ENCODE measurements around the gene WAS.
"Not testable (repeated sequence)": the region's sequence is repeated elsewhere in the genome, so short reads cannot be mapped to it uniquely, and the experiment has no call there.

Gene WAS

GRCh38 chrX:48683411-48683982 lies at the start of gene WAS:
Gene WAS (plus strand): TSS chrX:48683799. CDS start chrX:48683854, 55 bp downstream.
- no peak for DNase-seq (ENCODE audit: low read depth)

- no peak for DNase-seq (ENCODE audit: low read depth)
Observed at GRCh38 chrX:48636301-48636700, 47.3 kb upstream of the WAS start.

- no peak for DNase-seq (ENCODE audit: low read depth)
Observed at GRCh38 chrX:48636776-48637175, 46.8 kb upstream of the WAS start.

- no peak for DNase-seq (ENCODE audit: low read depth)
Observed at GRCh38 chrX:48645669-48646068, 37.9 kb upstream of the WAS start.

GRCh38 chrX:48648336-48648751 lies 35.3 kb upstream of the WAS start:
- no peak for DNase-seq (ENCODE audit: low read depth)

GRCh38 chrX:48649102-48649501 lies 34.5 kb upstream of the WAS start:
- no peak for DNase-seq (ENCODE audit: low read depth)

- not testable (repeated sequence) for DNase-seq (ENCODE audit: low read depth)
Observed at GRCh38 chrX:48652055-48652579, 31.5 kb upstream of the WAS start.

GRCh38 chrX:48654746-48655145 lies 28.9 kb upstream of the WAS start:
- DNase-seq (ENCODE audit: low read depth): not testable (repeated sequence)

- not testable (repeated sequence) for DNase-seq (ENCODE audit: low read depth)
Observed at GRCh38 chrX:48659686-48660085, 23.9 kb upstream of the WAS start.

- DNase-seq (ENCODE audit: low read depth): no peak
Observed at GRCh38 chrX:48663241-48663640, 20.4 kb upstream of the WAS start.

- DNase-seq (ENCODE audit: low read depth): no peak
Observed at GRCh38 chrX:48664156-48664555, 19.4 kb upstream of the WAS start.

- DNase-seq (ENCODE audit: low read depth): no peak
Observed at GRCh38 chrX:48665991-48666390, 17.6 kb upstream of the WAS start.

GRCh38 chrX:48666649-48667048 lies 16.9 kb upstream of the WAS start:
- no peak for DNase-seq (ENCODE audit: low read depth)

GRCh38 chrX:48667509-48667908 lies 16.1 kb upstream of the WAS start:
- no peak for DNase-seq (ENCODE audit: low read depth)

- DNase-seq (ENCODE audit: low read depth): not testable (repeated sequence)
Observed at GRCh38 chrX:48668187-48668586, 15.4 kb upstream of the WAS start.

GRCh38 chrX:48676106-48676892 lies 7.3 kb upstream of the WAS start:
- peak; percentile 79 for DNase-seq (ENCODE audit: low read depth)

- no peak for DNase-seq (ENCODE audit: low read depth)
Observed at GRCh38 chrX:48676893-48677270, 6.7 kb upstream of the WAS start.

- no peak for DNase-seq (ENCODE audit: low read depth)
Observed at GRCh38 chrX:48677516-48677915, 6.1 kb upstream of the WAS start.

GRCh38 chrX:48680467-48680866 lies 3.1 kb upstream of the WAS start:
- DNase-seq (ENCODE audit: low read depth): not testable (repeated sequence)

GRCh38 chrX:48680925-48681324 lies 2.7 kb upstream of the WAS start:
- DNase-seq (ENCODE audit: low read depth): not testable (repeated sequence)

GRCh38 chrX:48681539-48682183 lies 1.9 kb upstream of the WAS start:
- DNase-seq (ENCODE audit: low read depth): no peak

GRCh38 chrX:48682795-48683194 lies 804 bp upstream of the WAS start:
- DNase-seq (ENCODE audit: low read depth): not testable (repeated sequence)

- no peak for DNase-seq (ENCODE audit: low read depth)
Observed at GRCh38 chrX:48684134-48684533, 535 bp downstream of the WAS start.
